MM.1S (cell line): ENCODE results near the gene SLC25A19.

Source experiments
- DNase-seq: peaks from one replicate; pipeline ENCODE4 v3.0.0-alpha.2; 2015
- H2AFZ ChIP-seq: fragments of 300-600 bp; sonication (generic); 2 replicates; pipeline ENCODE4 v1.6.0; 2016; ENCODE audit warnings: antibody characterized with exemption, low read length
- H3F3A ChIP-seq: fragments of 300-600 bp; sonication (generic); 2 replicates; pipeline ENCODE4 v1.6.1; 2016; ENCODE audit warnings: mild to moderate bottlenecking, antibody characterized with exemption, low read length, moderate library complexity, mixed read lengths; ENCODE audit not compliant: insufficient read depth
- H3K27ac ChIP-seq: fragments of 300-600 bp; sonication (generic); 2 replicates; pipeline ENCODE4 v1.5.1; 2016; ENCODE audit warnings: mild to moderate bottlenecking, low read length
- H3K27me3 ChIP-seq: fragments of 300-600 bp; sonication (generic); replicated peaks from 2 replicates; pipeline ENCODE4 v1.6.0; 2016; ENCODE audit warnings: low read length; ENCODE audit not compliant: insufficient read depth
- H3K36me3 ChIP-seq: fragments of 300-600 bp; sonication (generic); replicated peaks from 2 replicates; pipeline ENCODE4 v1.6.1; 2016; ENCODE audit warnings: mild to moderate bottlenecking, low read length, mixed read lengths; ENCODE audit not compliant: insufficient read depth
- H3K4me1 ChIP-seq: fragments of 300-600 bp; sonication (generic); 2 replicates; pipeline ENCODE4 v1.6.1; 2016; ENCODE audit warnings: low read length, mixed read lengths
- H3K4me2 ChIP-seq: fragments of 300-600 bp; sonication (generic); 2 replicates; pipeline ENCODE4 v1.6.0; 2016; ENCODE audit warnings: low read depth, low read length
- H3K4me3 ChIP-seq: fragments of 300-600 bp; sonication (generic); 2 replicates; pipeline ENCODE4 v1.5.1; 2016; ENCODE audit warnings: low read length, mixed read lengths
- H3K79me2 ChIP-seq: fragments of 300-600 bp; sonication (generic); 2 replicates; pipeline ENCODE4 v1.6.1; 2016; ENCODE audit warnings: mixed run types, low read length, mixed read lengths
- H3K9ac ChIP-seq: fragments of 300-600 bp; sonication (generic); 2 replicates; pipeline ENCODE4 v1.6.1; 2016; ENCODE audit warnings: low read length, mixed read lengths
- H3K9me2 ChIP-seq: fragments of 300-600 bp; sonication (generic); replicated peaks from 2 replicates; pipeline ENCODE4 v1.6.1; 2016; ENCODE audit warnings: mild to moderate bottlenecking, low read length, mixed read lengths; ENCODE audit not compliant: insufficient read depth
- H3K9me3 ChIP-seq: fragments of 300-600 bp; sonication (generic); replicated peaks from 2 replicates; pipeline ENCODE4 v1.6.1; 2016; ENCODE audit warnings: mild to moderate bottlenecking, low read length, mixed read lengths; ENCODE audit not compliant: insufficient read depth
- H4K20me1 ChIP-seq: fragments of 300-600 bp; sonication (generic); 2 replicates; pipeline ENCODE4 v1.6.1; 2016; ENCODE audit warnings: mild to moderate bottlenecking, low read length, moderate library complexity, mixed read lengths; ENCODE audit not compliant: insufficient read depth
- EZH2 ChIP-seq: fragments of 300-600 bp; sonication (generic); optimal IDR thresholded peaks from 2 replicates; pipeline ENCODE3; 2017; ENCODE audit warnings: low read depth, mild to moderate bottlenecking, antibody characterized with exemption, low read length, mixed read lengths
- EZH2phosphoT487 ChIP-seq: fragments of 300-600 bp; sonication (generic); IDR thresholded peaks from 2 replicates; pipeline ENCODE4 v1.6.1; 2018; ENCODE audit warnings: antibody characterized with exemption, low read length
- TF ChIP-seq, protein P1 (sequence below): fragments of 300-600 bp; sonication (generic); IDR thresholded peaks from 2 replicates; pipeline ENCODE4 v1.5.1; 2016; ENCODE audit warnings: antibody characterized with exemption, low read length, mixed read lengths

SLC25A19 gene

GRCh38 chr17:75265614-75266315 lies 23.5 kb downstream of the SLC25A19 start:
- Histone ChIP-seq H3K27ac (no peak overlapping the region), H3K9me3 (no peaks in the 10 kb centered on the region), H3K9ac (no peak overlapping the region), H4K20me1 (no peaks in the 10 kb centered on the region), H2AFZ (no peak overlapping the region), H3K4me2 (no peak overlapping the region), H3K9me2 (no peaks in the 10 kb centered on the region), H3K36me3 (no peaks in the 10 kb centered on the region), H3K4me1 (peaks cover 12% of the 10 kb centered on the region), H3K4me3 (no peak overlapping the region), H3K27me3 (no peaks in the 10 kb centered on the region), H3K79me2 (peaks cover 32% of the 10 kb centered on the region), H3F3A (peaks cover 13% of the 10 kb centered on the region; the same call in 1 of the 2 replicates)
- TF ChIP-seq EZH2 = no peak
- TF ChIP-seq, protein P1, sequence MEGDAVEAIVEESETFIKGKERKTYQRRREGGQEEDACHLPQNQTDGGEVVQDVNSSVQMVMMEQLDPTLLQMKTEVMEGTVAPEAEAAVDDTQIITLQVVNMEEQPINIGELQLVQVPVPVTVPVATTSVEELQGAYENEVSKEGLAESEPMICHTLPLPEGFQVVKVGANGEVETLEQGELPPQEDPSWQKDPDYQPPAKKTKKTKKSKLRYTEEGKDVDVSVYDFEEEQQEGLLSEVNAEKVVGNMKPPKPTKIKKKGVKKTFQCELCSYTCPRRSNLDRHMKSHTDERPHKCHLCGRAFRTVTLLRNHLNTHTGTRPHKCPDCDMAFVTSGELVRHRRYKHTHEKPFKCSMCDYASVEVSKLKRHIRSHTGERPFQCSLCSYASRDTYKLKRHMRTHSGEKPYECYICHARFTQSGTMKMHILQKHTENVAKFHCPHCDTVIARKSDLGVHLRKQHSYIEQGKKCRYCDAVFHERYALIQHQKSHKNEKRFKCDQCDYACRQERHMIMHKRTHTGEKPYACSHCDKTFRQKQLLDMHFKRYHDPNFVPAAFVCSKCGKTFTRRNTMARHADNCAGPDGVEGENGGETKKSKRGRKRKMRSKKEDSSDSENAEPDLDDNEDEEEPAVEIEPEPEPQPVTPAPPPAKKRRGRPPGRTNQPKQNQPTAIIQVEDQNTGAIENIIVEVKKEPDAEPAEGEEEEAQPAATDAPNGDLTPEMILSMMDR = no peak
- TF ChIP-seq EZH2phosphoT487 = no peak
- DNase-seq = no peak

DNA sequence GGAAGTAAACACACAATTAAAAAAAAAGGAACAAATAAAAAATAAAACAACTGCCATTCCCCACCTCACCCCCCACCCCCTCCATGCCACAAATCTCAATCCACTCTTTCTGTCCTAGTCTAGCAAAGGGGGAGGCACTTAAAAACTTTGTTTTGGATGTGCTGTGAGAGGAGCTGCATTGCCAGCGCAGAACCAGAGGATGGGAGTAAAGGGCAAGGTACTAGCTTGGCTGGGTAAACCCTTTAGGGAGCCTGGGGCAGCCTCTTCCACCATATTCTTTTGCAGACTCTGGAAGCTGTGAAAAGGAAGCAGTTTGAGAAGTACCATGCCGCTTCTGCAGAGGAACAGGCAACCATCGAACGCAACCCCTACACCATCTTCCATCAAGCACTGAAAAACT lies 26.2 kb downstream of the SLC25A19 start:
- Histone ChIP-seq H3K9ac (no peak overlapping the region), H3K27ac (no peak overlapping the region), H3K36me3 (no peaks in the 10 kb centered on the region), H3K27me3 (no peaks in the 10 kb centered on the region), H3K9me3 (no peaks in the 10 kb centered on the region), H3K4me1 (peaks cover 15% of the 10 kb centered on the region), H3K4me3 (peak overlapping the region; percentile 92; the same call in 1 of the 2 replicates), H3K9me2 (no peaks in the 10 kb centered on the region), H3K79me2 (peaks cover 54% of the 10 kb centered on the region), H4K20me1 (no peaks in the 10 kb centered on the region), H3K4me2 (peak overlapping the region; percentile 93), H2AFZ (no peak overlapping the region), H3F3A (no peaks in the 10 kb centered on the region)
- TF ChIP-seq EZH2 = no peak
- TF ChIP-seq EZH2phosphoT487 = no peak
- TF ChIP-seq, protein P1 = no peak
- DNase-seq = no peak

GRCh38 chr17:75262112-75262606 lies 27.1 kb downstream of the SLC25A19 start:
- Histone ChIP-seq H3K36me3 (no peaks in the 10 kb centered on the region), H3K4me1 (peaks cover 15% of the 10 kb centered on the region), H2AFZ (peak overlapping the region; percentile 85), H3K9me3 (no peaks in the 10 kb centered on the region), H3K9me2 (no peaks in the 10 kb centered on the region), H3F3A (no peaks in the 10 kb centered on the region), H3K4me3 (peak overlapping the region; percentile 92), H3K79me2 (peaks cover 59% of the 10 kb centered on the region), H3K4me2 (peak overlapping the region; percentile 93), H4K20me1 (no peaks in the 10 kb centered on the region), H3K9ac (peak overlapping the region; percentile 96), H3K27me3 (no peaks in the 10 kb centered on the region), H3K27ac (peak overlapping the region; percentile 91; the same call in 1 of the 2 replicates)
- TF ChIP-seq, protein P1 = no peak
- TF ChIP-seq EZH2 (no peak), EZH2phosphoT487 (no peak)
- no peak for DNase-seq
